Measurements from ENCODE around the gene ZNF354C. TPM values are rescaled to one million over a fixed set of nuclear protein-coding genes. Genes with fewer than 3 reads are reported as not detected.

The ZNF354C gene
- total RNA-seq (ENCODE audit: low replicate concordance) = 19.3 and 29.8 TPM in 2 replicates

DNA sequence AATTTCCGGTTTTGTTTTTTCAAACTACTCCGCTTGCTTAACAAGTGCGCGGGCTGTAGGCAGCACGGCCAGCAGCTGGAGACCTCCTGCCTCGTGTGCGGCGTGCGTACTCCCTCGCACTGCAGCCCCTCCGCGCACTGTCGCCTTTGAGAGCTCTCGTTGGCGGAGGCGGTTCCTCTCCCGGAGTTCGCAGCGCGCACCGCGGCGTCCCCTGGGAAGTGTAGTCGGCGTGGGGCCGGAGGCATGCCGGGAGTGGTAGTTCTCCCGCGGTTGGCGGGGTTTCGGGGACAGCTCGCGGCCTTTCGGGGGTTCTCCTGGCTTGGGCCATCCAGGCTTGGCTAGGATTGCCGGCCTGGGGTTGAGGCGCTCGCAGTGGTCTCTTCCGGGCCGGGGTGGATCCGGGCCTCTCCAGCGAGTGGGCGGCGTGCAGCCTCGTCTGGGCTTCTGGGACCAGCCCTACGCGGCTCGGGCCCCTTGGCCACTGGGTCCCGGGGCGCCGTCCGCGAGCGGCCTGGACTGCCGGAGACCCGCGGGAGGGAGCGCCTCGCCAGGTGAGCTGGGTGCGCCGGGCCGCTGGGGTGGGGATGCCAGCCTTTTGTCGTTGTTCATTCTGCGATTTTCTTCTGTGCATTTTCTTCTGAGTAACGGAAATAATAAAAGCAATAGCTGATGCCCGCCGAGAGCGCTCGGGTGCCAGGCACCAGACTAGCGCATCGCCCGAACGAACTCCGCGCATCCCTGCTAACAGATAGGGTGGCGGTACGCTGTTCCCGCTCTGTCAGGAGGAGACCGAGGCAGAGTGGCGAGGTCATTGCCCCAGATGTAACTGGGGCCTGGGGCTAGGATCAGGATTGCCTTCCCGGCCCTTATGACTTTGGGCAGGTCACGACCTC, at the start of gene ZNF354C:
TSS of gene ZNF354C (plus strand) at position 258 of the 893 bp plus-strand sequence. CDS start 1,696 bp downstream, outside the sequence.
- Histone ChIP-seq H3K4me1 (peaks cover 6% of the 10 kb centered on the region), H3K4me2 (peak within 1 kb of the TSS; percentile 78), H3K9me3 (ENCODE audit: low read depth) (peaks cover 14% of the 10 kb centered on the region), H3K79me2 (ENCODE audit: low read depth) (peaks cover 6% of the 10 kb centered on the region), H3K27ac (no peak within 1 kb of the TSS), H3K4me3 (peak within 1 kb of the TSS; percentile 60), H3K27me3 (peaks cover 13% of the 10 kb centered on the region), H3K9ac (peak within 1 kb of the TSS; percentile 33), H4K20me1 (ENCODE audit: low read depth) (no peaks in the 10 kb centered on the region), H3K36me3 (no peaks in the 10 kb centered on the region), H2AFZ (replicated peaks) (peak within 1 kb of the TSS; percentile 77), H3F3A (ENCODE audit: low read depth) (peaks cover 11% of the 10 kb centered on the region)
- Mint-ChIP-seq H3K36me3 (peaks cover 36% of the 10 kb centered on the region), H3K4me3 (peak within 1 kb of the TSS; percentile 91), H3K27me3 (ENCODE audit: insufficient read depth, low read depth) (peaks cover 6% of the 10 kb centered on the region), H3K9me3 (peaks cover 62% of the 10 kb centered on the region), H3K27ac (peak within 1 kb of the TSS; percentile 76), H3K4me1 (peaks cover 3% of the 10 kb centered on the region)
- TF ChIP-seq EZH2phosphoT487 (IDR thresholded peaks at IDR 0.05) (no peak), EZH2 (IDR thresholded peaks at IDR 0.05) (no peak)
- TF ChIP-seq, protein P1, sequence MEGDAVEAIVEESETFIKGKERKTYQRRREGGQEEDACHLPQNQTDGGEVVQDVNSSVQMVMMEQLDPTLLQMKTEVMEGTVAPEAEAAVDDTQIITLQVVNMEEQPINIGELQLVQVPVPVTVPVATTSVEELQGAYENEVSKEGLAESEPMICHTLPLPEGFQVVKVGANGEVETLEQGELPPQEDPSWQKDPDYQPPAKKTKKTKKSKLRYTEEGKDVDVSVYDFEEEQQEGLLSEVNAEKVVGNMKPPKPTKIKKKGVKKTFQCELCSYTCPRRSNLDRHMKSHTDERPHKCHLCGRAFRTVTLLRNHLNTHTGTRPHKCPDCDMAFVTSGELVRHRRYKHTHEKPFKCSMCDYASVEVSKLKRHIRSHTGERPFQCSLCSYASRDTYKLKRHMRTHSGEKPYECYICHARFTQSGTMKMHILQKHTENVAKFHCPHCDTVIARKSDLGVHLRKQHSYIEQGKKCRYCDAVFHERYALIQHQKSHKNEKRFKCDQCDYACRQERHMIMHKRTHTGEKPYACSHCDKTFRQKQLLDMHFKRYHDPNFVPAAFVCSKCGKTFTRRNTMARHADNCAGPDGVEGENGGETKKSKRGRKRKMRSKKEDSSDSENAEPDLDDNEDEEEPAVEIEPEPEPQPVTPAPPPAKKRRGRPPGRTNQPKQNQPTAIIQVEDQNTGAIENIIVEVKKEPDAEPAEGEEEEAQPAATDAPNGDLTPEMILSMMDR (IDR thresholded peaks at IDR 0.05) = no peak
- DNase-seq (ENCODE audit: low spot score) = peak; percentile 94

DNA sequence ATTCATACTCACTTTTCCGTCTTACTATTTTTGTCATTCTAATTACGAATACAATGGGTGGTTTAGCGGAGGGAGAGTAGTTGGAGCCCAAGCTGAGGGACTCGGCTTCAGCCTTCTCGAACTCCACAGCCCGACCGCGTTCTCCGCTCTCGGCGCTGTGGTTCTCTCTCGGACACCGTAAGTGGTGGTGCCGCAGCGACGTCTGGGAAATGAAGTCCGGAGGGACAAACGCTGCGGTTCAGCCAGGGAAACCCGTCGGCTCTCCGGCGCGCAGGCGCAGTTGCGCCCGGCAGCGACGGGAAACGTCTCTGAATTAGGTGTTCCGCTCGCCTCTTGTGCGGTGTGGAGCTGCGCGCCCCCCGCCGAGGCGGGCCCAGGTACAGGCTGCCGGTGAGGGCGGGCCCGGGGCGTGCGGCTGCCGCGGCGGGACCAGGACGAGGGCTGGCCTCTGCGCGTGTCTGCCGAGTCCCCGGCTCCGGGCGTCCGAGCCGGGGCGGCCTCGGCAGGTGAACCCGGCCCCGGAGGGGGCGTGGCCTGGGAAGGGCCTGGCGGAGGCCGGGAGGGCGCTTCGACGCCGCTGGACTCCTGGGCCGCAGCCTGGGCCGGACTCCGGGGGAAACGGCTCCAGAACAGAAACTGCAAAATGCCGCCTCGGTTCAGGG, 36.5 kb upstream of the ZNF354C start, which contains the start of gene ZNF879:
TSS of gene ZNF879 (plus strand) at position 277 of the 662 bp plus-strand sequence. CDS start 1,201 bp downstream, outside the sequence.
- no peaks in the 10 kb centered on the region for H3K4me1 ChIP-seq
- Mint-ChIP-seq H3K36me3 (peaks cover 26% of the 10 kb centered on the region), H3K4me1 (peaks cover 2% of the 10 kb centered on the region), H3K27me3 (ENCODE audit: insufficient read depth, low read depth) (no peaks in the 10 kb centered on the region), H3K27ac (peak within 1 kb of the TSS; percentile 26), H3K9me3 (peaks cover 60% of the 10 kb centered on the region), H3K4me3 (peak within 1 kb of the TSS; percentile 88)
- H4K20me1 ChIP-seq (ENCODE audit: low read depth) = no peaks in the 10 kb centered on the region
- DNase-seq (ENCODE audit: low spot score) = peak; percentile 97
- peak within 1 kb of the TSS; percentile 68 for H3K4me3 ChIP-seq
- H3K9ac ChIP-seq = no peak within 1 kb of the TSS
- H3K27me3 ChIP-seq = no peaks in the 10 kb centered on the region
- H3K36me3 ChIP-seq = no peaks in the 10 kb centered on the region
- no peak within 1 kb of the TSS for H3K27ac ChIP-seq
- H3K9me3 ChIP-seq (ENCODE audit: low read depth) = peaks cover 7% of the 10 kb centered on the region
- no peak for TF ChIP-seq EZH2 (IDR thresholded peaks at IDR 0.05)
- TF ChIP-seq EZH2phosphoT487 (IDR thresholded peaks at IDR 0.05) = no peak
- TF ChIP-seq, protein P1 (IDR thresholded peaks at IDR 0.05) = no peak
- H3K79me2 ChIP-seq (ENCODE audit: low read depth) = no peaks in the 10 kb centered on the region
- H3F3A ChIP-seq (ENCODE audit: low read depth) = no peaks in the 10 kb centered on the region
- H2AFZ ChIP-seq (replicated peaks) = peak within 1 kb of the TSS; percentile 88
- peak within 1 kb of the TSS; percentile 77 for H3K4me2 ChIP-seq

DNA sequence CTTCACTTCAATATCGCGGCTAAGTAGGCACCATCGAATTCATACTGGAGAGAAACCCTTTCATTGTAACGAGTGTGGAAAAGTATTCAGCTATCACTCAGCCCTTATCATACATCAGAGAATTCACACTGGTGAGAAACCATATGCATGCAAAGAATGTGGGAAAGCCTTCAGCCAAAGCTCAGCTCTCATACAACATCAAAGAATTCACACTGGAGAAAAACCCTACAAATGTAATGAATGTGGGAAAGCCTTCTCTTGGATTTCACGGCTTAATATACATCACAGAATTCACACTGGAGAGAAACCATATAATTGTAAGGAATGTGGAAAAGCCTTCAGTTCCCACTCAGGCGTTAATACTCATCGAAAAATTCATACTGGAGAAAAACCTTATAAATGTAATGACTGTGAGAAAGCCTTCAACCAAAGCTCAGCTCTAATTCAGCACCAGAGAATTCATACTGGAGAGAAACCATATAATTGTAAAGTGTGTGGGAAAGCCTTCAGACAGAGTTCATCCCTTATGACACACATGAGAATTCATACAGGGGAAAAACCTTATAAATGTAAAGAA, 27.1 kb upstream of the ZNF354C start:
- H3K4me3 Mint-ChIP-seq = no peak overlapping the region
- H3K36me3 Mint-ChIP-seq = peaks cover 63% of the 10 kb centered on the region
- no peak overlapping the region for H3K27ac Mint-ChIP-seq
- H3K9me3 Mint-ChIP-seq = peaks cover 85% of the 10 kb centered on the region
- Histone ChIP-seq H3K27me3 (no peaks in the 10 kb centered on the region), H3K4me3 (no peak overlapping the region), H4K20me1 (ENCODE audit: low read depth) (no peaks in the 10 kb centered on the region), H3K4me1 (no peaks in the 10 kb centered on the region), H3K27ac (no peak overlapping the region), H3K9ac (no peak overlapping the region), H3K9me3 (ENCODE audit: low read depth) (peaks cover 72% of the 10 kb centered on the region), H2AFZ (replicated peaks) (no peak overlapping the region), H3K36me3 (peaks cover 52% of the 10 kb centered on the region), H3K79me2 (ENCODE audit: low read depth) (no peaks in the 10 kb centered on the region), H3K4me2 (no peak overlapping the region), H3F3A (ENCODE audit: low read depth) (peaks cover 10% of the 10 kb centered on the region)
- H3K27me3 Mint-ChIP-seq (ENCODE audit: insufficient read depth, low read depth) = no peaks in the 10 kb centered on the region
- no peak for DNase-seq (ENCODE audit: low spot score)
- TF ChIP-seq EZH2 (IDR thresholded peaks at IDR 0.05) (no peak), EZH2phosphoT487 (IDR thresholded peaks at IDR 0.05) (no peak)
- TF ChIP-seq, protein P1 (IDR thresholded peaks at IDR 0.05) = no peak
- no peaks in the 10 kb centered on the region for H3K4me1 Mint-ChIP-seq

Data from neural progenitor cell (in vitro differentiated cells).